GM21528 (cell line): Measurements from ENCODE around the gene OR2T8.

ENCODE experiments used
- ATAC-seq: cut with Tn5 transposase; IDR thresholded peaks from one replicate; pipeline ENCODE4 v1.9.1; 2021; ENCODE audit warnings: mild to moderate bottlenecking, moderate library complexity; ENCODE audit not compliant: unreplicated experiment, low FRiP score

Gene OR2T8

GRCh38 chr1:247919952-247920351, at the start of gene OR2T8:
Gene OR2T8, plus strand, starts transcription at chr1:247920252. Its CDS starts 766 bp downstream, at chr1:247921018.
- ATAC-seq, result no peak

- ATAC-seq, result no peak
These were observed 36.7 kb upstream of the OR2T8 start for GRCh38 chr1:247883346-247883745.

- no peak for ATAC-seq
These were observed 35.1 kb upstream of the OR2T8 start for GRCh38 chr1:247884797-247885413.

GRCh38 chr1:247895163-247895637, 24.9 kb upstream of the OR2T8 start, which contains the start of gene OR2W3:
Gene OR2W3, plus strand, starts transcription at chr1:247895587. Its CDS starts 0 bp downstream, at chr1:247895587.
- no peak for ATAC-seq

GRCh38 chr1:247895976-247896375, 24.1 kb upstream of the OR2T8 start:
- no peak for ATAC-seq

GRCh38 chr1:247904122-247904521, 15.9 kb upstream of the OR2T8 start:
- ATAC-seq, result no peak

GRCh38 chr1:247905181-247905580, 14.9 kb upstream of the OR2T8 start:
- ATAC-seq, result no peak

GRCh38 chr1:247905910-247906503, 14.0 kb upstream of the OR2T8 start:
- no peak for ATAC-seq

- no peak for ATAC-seq
These were observed 13.5 kb upstream of the OR2T8 start for GRCh38 chr1:247906504-247907047.

- ATAC-seq, result no peak
These were observed 11.3 kb upstream of the OR2T8 start for GRCh38 chr1:247908766-247909165.

- no peak for ATAC-seq
These were observed 6.3 kb upstream of the OR2T8 start for GRCh38 chr1:247913786-247914185.

GRCh38 chr1:247914941-247915662, 5.0 kb upstream of the OR2T8 start:
- ATAC-seq, result no peak

GRCh38 chr1:247923941-247924340, 3.9 kb downstream of the OR2T8 start:
- ATAC-seq, result no peak

GRCh38 chr1:247924868-247925267, 4.8 kb downstream of the OR2T8 start, which contains the start of gene OR2AJ1:
Gene OR2AJ1, plus strand, starts transcription at chr1:247924889. Its CDS starts 8,880 bp downstream, at chr1:247933769.
- ATAC-seq, result no peak

GRCh38 chr1:247933989-247934388, 13.9 kb downstream of the OR2T8 start:
- no peak for ATAC-seq

GRCh38 chr1:247935781-247936180, 15.7 kb downstream of the OR2T8 start:
- ATAC-seq, result no peak

GRCh38 chr1:247936415-247936814, 16.4 kb downstream of the OR2T8 start:
- no peak for ATAC-seq

GRCh38 chr1:247936965-247937734, 17.1 kb downstream of the OR2T8 start:
- ATAC-seq, result peak; percentile 100

- ATAC-seq, result no peak
These were observed 22.6 kb downstream of the OR2T8 start for GRCh38 chr1:247942624-247943023.

- no peak for ATAC-seq
These were observed 28.5 kb downstream of the OR2T8 start, which contains the start of gene OR2L8 for GRCh38 chr1:247948558-247948957. Gene OR2L8, plus strand, starts transcription at chr1:247948858. Its CDS starts 0 bp downstream, at chr1:247948858.
